ENCODE measurements around the gene PHYHD1. TPM values are rescaled to one million over a fixed set of nuclear protein-coding genes. Genes with fewer than 3 reads are reported as not detected.

PHYHD1 gene
- total and polyA plus RNA-seq, 7 donors, result 11.0 to 45.0 (median 26.9) TPM

GRCh38 chr9:128893354-128893753, 27.4 kb upstream of the PHYHD1 start:
- DNase-seq (no peak), ATAC-seq (no peak)
- Histone ChIP-seq H3K27me3 (ENCODE audit: insufficient read depth in 3 of 3, low read length in 2 of 3) (no peaks in the 10 kb centered on the region), H3K4me1 (peaks cover 12% of the 10 kb centered on the region), H3K9me3 (no peaks in the 10 kb centered on the region), H3K36me3 (ENCODE audit: insufficient read depth in 1 of 2, low read depth in 1 of 2) (peaks cover 8 to 74% of the 10 kb centered on the region in 2 donors), H3K27ac (peak overlapping the region; percentile 71), H3K4me3 (no peak overlapping the region)
- intact Hi-C loops (cut with DNase I), result no loop called here
- no peak for TF ChIP-seq CTCF (IDR thresholded peaks at IDR 0.05)
- 73 to 83% (median 77%) methylated on average over 8 of the region's 8 CpGs for WGBS, 3 donors

GRCh38 chr9:128894764-128895163, 26.0 kb upstream of the PHYHD1 start:
- H3K27ac ChIP-seq, result no peak overlapping the region
- 76 to 91% (median 85%) methylated on average over 2 of the region's 2 CpGs for WGBS, 3 donors
- H3K4me1 ChIP-seq, result peaks cover 12% of the 10 kb centered on the region
- H3K9me3 ChIP-seq, result no peaks in the 10 kb centered on the region
- H3K4me3 ChIP-seq, result no peak overlapping the region
- no peaks in the 10 kb centered on the region for H3K27me3 ChIP-seq (ENCODE audit: insufficient read depth in 3 of 3, low read length in 2 of 3)
- intact Hi-C loops (cut with DNase I), result no loop called here
- no peak for TF ChIP-seq CTCF (IDR thresholded peaks at IDR 0.05)
- ATAC-seq (no peak), DNase-seq (no peak)
- peaks cover 5 to 74% of the 10 kb centered on the region in 2 donors for H3K36me3 ChIP-seq (ENCODE audit: insufficient read depth in 1 of 2, low read depth in 1 of 2)

GRCh38 chr9:128895556-128895955, 25.2 kb upstream of the PHYHD1 start:
- ATAC-seq (no peak), DNase-seq (no peak)
- H3K27me3 ChIP-seq (ENCODE audit: insufficient read depth in 3 of 3, low read length in 2 of 3), result no peaks in the 10 kb centered on the region
- peaks cover 2 to 70% of the 10 kb centered on the region in 2 donors for H3K36me3 ChIP-seq (ENCODE audit: insufficient read depth in 1 of 2, low read depth in 1 of 2)
- no peaks in the 10 kb centered on the region for H3K9me3 ChIP-seq
- H3K4me3 ChIP-seq, result no peak overlapping the region
- intact Hi-C loops (cut with DNase I), result no loop called here
- H3K27ac ChIP-seq, result no peak overlapping the region
- 67 to 77% (median 70%) methylated on average over 4 of the region's 4 CpGs for WGBS, 3 donors
- H3K4me1 ChIP-seq, result peaks cover 12% of the 10 kb centered on the region
- no peak for TF ChIP-seq CTCF (IDR thresholded peaks at IDR 0.05)

- Histone ChIP-seq H3K27ac (no peak overlapping the region), H3K4me1 (no peaks in the 10 kb centered on the region), H3K27me3 (ENCODE audit: insufficient read depth in 3 of 3, low read length in 2 of 3) (no peaks in the 10 kb centered on the region), H3K9me3 (no peaks in the 10 kb centered on the region), H3K4me3 (no peak overlapping the region), H3K36me3 (ENCODE audit: insufficient read depth in 1 of 2, low read depth in 1 of 2) (peaks cover 2 to 55% of the 10 kb centered on the region in 2 donors)
- intact Hi-C loops (cut with DNase I), result no loop called here
- ATAC-seq, result no peak
- WGBS, 3 donors, result 84 to 89% (median 85%) methylated on average over 5 of the region's 5 CpGs
- TF ChIP-seq CTCF (IDR thresholded peaks at IDR 0.05), result no peak
- no peak for DNase-seq
Measured at GRCh38 chr9:128898382-128898781, 22.4 kb upstream of the PHYHD1 start.

- Histone ChIP-seq H3K27ac (no peak overlapping the region), H3K9me3 (no peaks in the 10 kb centered on the region), H3K36me3 (ENCODE audit: insufficient read depth in 1 of 2, low read depth in 1 of 2) (peaks cover 2 to 49% of the 10 kb centered on the region in 2 donors), H3K4me3 (no peak overlapping the region), H3K4me1 (no peaks in the 10 kb centered on the region), H3K27me3 (ENCODE audit: insufficient read depth in 3 of 3, low read length in 2 of 3) (no peaks in the 10 kb centered on the region)
- intact Hi-C loops (cut with DNase I), result no loop called here
- no peak for ATAC-seq
- no peak for DNase-seq
- TF ChIP-seq CTCF (IDR thresholded peaks at IDR 0.05), result no peak
- 85 to 91% (median 85%) methylated on average over 17 to 18 of the region's 18 CpGs for WGBS, 3 donors
Measured at GRCh38 chr9:128898845-128899565, 21.8 kb upstream of the PHYHD1 start.

Measured in psoas muscle (tissue), 8 donors.